Endodermal cell (in vitro differentiated cells): ENCODE data around the gene SDR9C7. TPM values are rescaled to one million over a fixed set of nuclear protein-coding genes. Genes with fewer than 3 reads are reported as not detected.
"Not testable (repeated sequence)": the region's sequence is repeated elsewhere in the genome, so short reads cannot be mapped to it uniquely, and the experiment has no call there.

Source experiments
- DNase-seq: peaks from one replicate; pipeline ENCODE4 v3.0.0-alpha.2; 2017
- H3K27ac ChIP-seq: 2 replicates; pipeline ENCODE4 v1.5.1; 2013; ENCODE audit warnings: mild to moderate bottlenecking, low read depth, low read length, moderate library complexity
- H3K27me3 ChIP-seq: 2 replicates; pipeline ENCODE4 v1.6.1; 2013; ENCODE audit warnings: mild to moderate bottlenecking, low read length, moderate library complexity; ENCODE audit not compliant: insufficient read depth, control insufficient read depth, poor library complexity, severe bottlenecking
- H3K36me3 ChIP-seq: 2 replicates; pipeline ENCODE4 v1.7.0; 2013; ENCODE audit warnings: mild to moderate bottlenecking, low read length, moderate library complexity; ENCODE audit not compliant: control insufficient read depth, insufficient read depth
- H3K4me1 ChIP-seq: one replicate; pipeline ENCODE4 v1.7.0; 2013; ENCODE audit warnings: low read length; ENCODE audit not compliant: control insufficient read depth, insufficient read depth
- H3K4me3 ChIP-seq: 2 replicates; pipeline ENCODE4 v1.5.1; 2013; ENCODE audit warnings: mild to moderate bottlenecking, low read length, moderate library complexity
- H3K9ac ChIP-seq: 2 replicates; pipeline ENCODE4 v1.6.1; 2013; ENCODE audit warnings: mild to moderate bottlenecking, low read length, moderate library complexity; ENCODE audit not compliant: poor library complexity, severe bottlenecking; ENCODE audit errors: extremely low read depth
- H3K9me3 ChIP-seq: 2 replicates; pipeline ENCODE4 v1.6.1; 2013; ENCODE audit warnings: mild to moderate bottlenecking, low read length, moderate library complexity; ENCODE audit not compliant: control insufficient read depth
- H3K27ac Mint-ChIP-seq: 2 replicates; pipeline ENCODE4 v1.8.0; 2020; ENCODE audit warnings: mixed read lengths
- H3K27me3 Mint-ChIP-seq: 2 replicates; pipeline ENCODE4 v1.8.0; 2021; ENCODE audit warnings: mild to moderate bottlenecking, mixed read lengths; ENCODE audit not compliant: insufficient read depth
- H3K36me3 Mint-ChIP-seq: 2 replicates; pipeline ENCODE4 v1.8.0; 2020; ENCODE audit warnings: low read depth, mixed read lengths
- H3K4me1 Mint-ChIP-seq: 2 replicates; pipeline ENCODE4 v1.8.0; 2020; ENCODE audit warnings: mixed read lengths
- H3K4me3 Mint-ChIP-seq: 2 replicates; pipeline ENCODE4 v1.8.0; 2020; ENCODE audit warnings: mild to moderate bottlenecking, moderate library complexity, mixed read lengths
- H3K9me3 Mint-ChIP-seq: 2 replicates; pipeline ENCODE4 v1.8.0; 2020; ENCODE audit warnings: mild to moderate bottlenecking, mixed read lengths
- WGBS, 2 experiments: methylation state at CpG; one replicate each; pipeline versions ENCODE4 v1.1.5 to v1.1.7; 2013; ENCODE audit warnings: missing lambda C conversion rate in 2 of 2, mixed read lengths in 1 of 2; ENCODE audit not compliant: insufficient coverage in 1 of 2, insufficient read length in 1 of 2; 5-methylcytosine and 5-hydroxymethylcytosine counted together
- total RNA-seq, 2 donors: library from RNA; stranded (reverse); fragmentation: NEBNext Ultra II Directional in 1 of 2; extraction: Animal tissue kit (Norgen Biotek cat#: 25700) in 1 of 2; gene quantifications; 2 replicates in 1 of 2; 3 replicates in 1 of 2; pipeline ENCODE4 v1.2.1, GENCODE V29; 2021
- TF ChIP-seq, protein P1 (sequence below): fragments of 200-600 bp; sonication (generic); conservative IDR thresholded peaks from 2 replicates; pipeline ENCODE4 v1.5.0; 2021; ENCODE audit warnings: antibody characterized with exemption, mild to moderate bottlenecking

SDR9C7 gene
- total RNA-seq, 2 donors from 2014 or later, result not detected

DNA sequence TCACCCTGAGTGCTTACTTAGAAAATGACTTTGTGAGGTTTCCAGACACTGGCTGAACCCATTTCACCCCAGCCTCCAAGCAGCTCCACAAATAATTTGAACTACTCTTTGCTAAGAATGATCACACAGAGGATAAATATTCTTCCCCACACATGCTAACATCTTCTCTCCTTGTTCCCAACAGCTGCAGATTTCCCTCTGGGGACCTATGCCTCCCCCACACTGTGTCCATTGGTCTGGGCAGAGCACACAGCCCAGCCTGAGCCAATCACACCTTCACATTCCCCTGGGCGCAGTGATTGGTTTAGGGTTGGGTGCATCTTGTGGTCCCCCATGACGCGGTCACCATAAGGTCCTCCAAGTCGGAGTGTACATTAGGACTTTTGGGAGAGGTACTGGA, 6.9 kb downstream of the SDR9C7 start:
- Histone ChIP-seq H3K36me3 (no peaks in the 10 kb centered on the region), H3K27ac (no peak overlapping the region), H3K4me3 (no peak overlapping the region), H3K27me3 (no peaks in the 10 kb centered on the region), H3K9ac (no peak overlapping the region), H3K4me1 (no peaks in the 10 kb centered on the region), H3K9me3 (peaks cover 8% of the 10 kb centered on the region)
- TF ChIP-seq, protein P1, sequence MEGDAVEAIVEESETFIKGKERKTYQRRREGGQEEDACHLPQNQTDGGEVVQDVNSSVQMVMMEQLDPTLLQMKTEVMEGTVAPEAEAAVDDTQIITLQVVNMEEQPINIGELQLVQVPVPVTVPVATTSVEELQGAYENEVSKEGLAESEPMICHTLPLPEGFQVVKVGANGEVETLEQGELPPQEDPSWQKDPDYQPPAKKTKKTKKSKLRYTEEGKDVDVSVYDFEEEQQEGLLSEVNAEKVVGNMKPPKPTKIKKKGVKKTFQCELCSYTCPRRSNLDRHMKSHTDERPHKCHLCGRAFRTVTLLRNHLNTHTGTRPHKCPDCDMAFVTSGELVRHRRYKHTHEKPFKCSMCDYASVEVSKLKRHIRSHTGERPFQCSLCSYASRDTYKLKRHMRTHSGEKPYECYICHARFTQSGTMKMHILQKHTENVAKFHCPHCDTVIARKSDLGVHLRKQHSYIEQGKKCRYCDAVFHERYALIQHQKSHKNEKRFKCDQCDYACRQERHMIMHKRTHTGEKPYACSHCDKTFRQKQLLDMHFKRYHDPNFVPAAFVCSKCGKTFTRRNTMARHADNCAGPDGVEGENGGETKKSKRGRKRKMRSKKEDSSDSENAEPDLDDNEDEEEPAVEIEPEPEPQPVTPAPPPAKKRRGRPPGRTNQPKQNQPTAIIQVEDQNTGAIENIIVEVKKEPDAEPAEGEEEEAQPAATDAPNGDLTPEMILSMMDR, result no peak
- peaks cover 39% of the 10 kb centered on the region for H3K4me1 Mint-ChIP-seq
- DNase-seq, result no peak
- WGBS, 2 experiments, result 96% methylated on average over 4 of the region's 4 CpGs; no CpG with 5 or more reads in 1 of the 2 experiments
- no peaks in the 10 kb centered on the region for H3K36me3 Mint-ChIP-seq
- no peak overlapping the region for H3K4me3 Mint-ChIP-seq
- H3K27me3 Mint-ChIP-seq, result peaks cover 4% of the 10 kb centered on the region
- H3K27ac Mint-ChIP-seq, result no peak overlapping the region
- H3K9me3 Mint-ChIP-seq, result peaks cover 3% of the 10 kb centered on the region

- Mint-ChIP-seq H3K9me3 (peaks cover 5% of the 10 kb centered on the region), H3K4me1 (no peaks in the 10 kb centered on the region), H3K4me3 (no peak overlapping the region), H3K36me3 (no peaks in the 10 kb centered on the region), H3K27ac (no peak overlapping the region), H3K27me3 (peaks cover 4% of the 10 kb centered on the region)
- Histone ChIP-seq H3K4me1 (no peaks in the 10 kb centered on the region), H3K9ac (no peak overlapping the region), H3K36me3 (no peaks in the 10 kb centered on the region), H3K27ac (no peak overlapping the region), H3K4me3 (no peak overlapping the region), H3K9me3 (peaks cover 8% of the 10 kb centered on the region), H3K27me3 (no peaks in the 10 kb centered on the region)
- WGBS, 2 experiments, result 91 to 100% methylated on average over 1 of the region's 1 CpG
- no peak for DNase-seq
- TF ChIP-seq, protein P1, result no peak
These were observed 12.2 kb downstream of the SDR9C7 start for GRCh38 chr12:56922031-56922430.

- no peak overlapping the region for H3K9ac ChIP-seq
- H3K27ac ChIP-seq, result no peak overlapping the region
- H3K9me3 ChIP-seq, result peaks cover 4% of the 10 kb centered on the region
- Mint-ChIP-seq H3K9me3 (peaks cover 5% of the 10 kb centered on the region), H3K27ac (no peak overlapping the region), H3K4me1 (no peaks in the 10 kb centered on the region), H3K4me3 (no peak overlapping the region), H3K36me3 (no peaks in the 10 kb centered on the region), H3K27me3 (peaks cover 4% of the 10 kb centered on the region)
- H3K4me3 ChIP-seq, result no peak overlapping the region
- H3K27me3 ChIP-seq, result no peaks in the 10 kb centered on the region
- H3K36me3 ChIP-seq, result no peaks in the 10 kb centered on the region
- TF ChIP-seq, protein P1, result no peak
- DNase-seq, result no peak
- no peaks in the 10 kb centered on the region for H3K4me1 ChIP-seq
- WGBS, 2 experiments, result 83 to 86% methylated on average over 1 of the region's 1 CpG
These were observed 12.9 kb downstream of the SDR9C7 start for GRCh38 chr12:56921346-56921745.

- not testable (repeated sequence) for H3K4me1 Mint-ChIP-seq, H3K27me3 Mint-ChIP-seq, H3K27me3 ChIP-seq, H3K9me3 ChIP-seq, H3K36me3 ChIP-seq, H3K9me3 Mint-ChIP-seq, H3K4me3 ChIP-seq, H3K4me3 Mint-ChIP-seq, H3K27ac Mint-ChIP-seq, H3K27ac ChIP-seq, H3K4me1 ChIP-seq, H3K9ac ChIP-seq, H3K36me3 Mint-ChIP-seq, DNase-seq
- WGBS, 2 experiments, result 88 to 100% methylated on average over 2 to 3 of the region's 3 CpGs
These were observed 16.1 kb downstream of the SDR9C7 start for GRCh38 chr12:56918139-56918538.
